HEK293 (cell line): ENCODE results near the gene PLBD2.

Experiments used
- PRDM1 ChIP-seq: fragments of 450-650 bp; formaldehyde crosslinking; IDR thresholded peaks from 2 replicates; pipeline ENCODE4; 2016; ENCODE audit warnings: missing biosample characterization, missing genetic modification characterization
- ZNF423 ChIP-seq: fragments of 450-650 bp; formaldehyde crosslinking; IDR thresholded peaks from 2 replicates; pipeline ENCODE4 v1.5.1; 2016; ENCODE audit warnings: missing biosample characterization, missing genetic modification characterization

DNA sequence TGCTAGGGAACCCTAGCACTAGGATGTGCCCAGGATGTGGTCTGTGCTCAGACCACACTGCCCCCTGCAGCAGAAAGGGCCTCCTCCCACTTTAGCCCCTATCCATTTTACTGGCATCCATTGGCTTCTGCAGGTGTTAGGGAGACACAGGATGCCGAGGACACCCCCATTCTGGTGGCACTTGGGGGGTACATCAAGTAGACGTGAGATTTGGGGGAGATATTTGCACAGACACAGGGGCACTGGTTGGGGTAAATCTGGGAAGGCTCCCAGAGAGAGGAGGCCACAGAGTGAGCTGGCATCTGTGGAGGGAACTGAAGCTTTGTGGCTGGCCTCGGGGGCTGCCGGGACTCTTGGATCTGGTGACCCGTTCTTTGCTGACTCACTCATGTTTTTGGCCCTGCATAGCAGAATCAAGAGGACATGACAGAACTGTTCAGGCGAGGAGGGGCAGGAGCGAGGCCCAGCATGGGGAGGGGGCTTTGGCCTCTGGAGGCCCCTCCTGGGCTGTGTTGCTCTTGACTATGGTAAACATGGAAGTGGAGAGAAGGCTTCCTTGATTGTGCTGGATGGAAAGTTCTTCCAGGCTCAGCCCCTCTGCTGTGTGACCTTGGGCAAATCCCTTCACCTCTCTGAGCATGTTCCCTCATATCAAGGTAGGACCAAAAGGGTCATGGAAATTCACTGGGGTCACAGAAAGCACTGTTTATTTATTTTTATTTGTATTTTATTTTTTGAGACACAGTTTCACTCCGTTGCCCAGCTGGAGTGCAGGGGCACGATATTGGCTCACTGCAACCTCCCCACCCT, 1.8 kb downstream of the PLBD2 start:
- TF ChIP-seq ZNF423, result no peak
- TF ChIP-seq PRDM1 (tag by site-specific recombination), result no peak
